HCT116 (cell line): ENCODE measurements around the gene DCAF4L1. TPM values are rescaled to one million over a fixed set of nuclear protein-coding genes. Genes with fewer than 3 reads are reported as not detected.

Experiments
- ATAC-seq: fragments of 200-7000 bp; cut with Tn5 transposase; 2 replicates; pipeline ENCODE4 v1.9.1; 2020; ENCODE audit warnings: mild to moderate bottlenecking, moderate library complexity
- BruUV-seq: library from RNA; stranded (reverse); fragments of 400-500 nt; replicated peaks from 2 replicates; lab custom pipeline; 2021; lab: Mats Ljungman, UMichigan
- CTCF ChIA-PET: fragments of 300-600 bp; sonication (Branson Sonifier 250); formaldehyde crosslinking; loops from one replicate; lab custom pipeline; 2021; ENCODE audit warnings: antibody characterized with exemption; lab: Charles Lee
- POLR2A ChIA-PET: fragments of 300-600, 350-600 bp; sonication (Branson Sonifier 250); formaldehyde crosslinking; loops from one replicate; lab custom pipeline; 2021; ENCODE audit warnings: antibody characterized with exemption; lab: Charles Lee
- RAD21 ChIA-PET, 2 experiments: fragments of 300-600 bp; sonication (Branson Sonifier 250); formaldehyde crosslinking; loops; one replicate each; lab custom pipeline; 2023; ENCODE audit warnings: low total read pairs in 2 of 2; ENCODE audit not compliant: uncharacterized antibody in 2 of 2, unreplicated experiment in 2 of 2, low non-redundant PET in 1 of 2; lab: Charles Lee
- DNase-seq: peaks from one replicate; pipeline ENCODE4 v3.0.0-alpha.2; 2010; ENCODE audit warnings: low read depth, low spot score
- H2AFZ ChIP-seq: fragments of 200-600 bp; shearing (Covaris generic), sonication (generic); 2 replicates; pipeline ENCODE4 v1.6.1; 2017; ENCODE audit warnings: low read depth, mixed run types, mixed read lengths, antibody characterized with exemption, low read length; ENCODE audit not compliant: poor library complexity, severe bottlenecking
- H3K27ac ChIP-seq: 2 replicates; pipeline ENCODE4 v1.5.1; 2012; ENCODE audit warnings: low read depth, low read length
- H3K27me3 ChIP-seq: fragments of 200-600 bp; sonication (generic); 2 replicates; pipeline ENCODE4 v1.6.1; 2016; ENCODE audit warnings: mixed run types, low read length, mixed read lengths; ENCODE audit not compliant: insufficient read depth
- H3K36me3 ChIP-seq, 2 experiments: fragments of 200-500 bp in 1 of 2; fragments of 200-600 bp in 1 of 2; sonication (Bioruptor generic) in 1 of 2; sonication (generic) in 1 of 2; 2 replicates each; pipeline versions ENCODE4 v1.5.1 to v1.6.1; 2014 to 2016; ENCODE audit warnings: low read length in 2 of 2, inconsistent platforms in 1 of 2, mixed read lengths in 1 of 2, mixed run types in 1 of 2; ENCODE audit not compliant: insufficient read depth in 2 of 2, control insufficient read depth in 1 of 2
- H3K4me1 ChIP-seq, 2 experiments: fragments of 200-600 bp in 1 of 2; sonication (generic) in 1 of 2; 2 replicates each; pipeline versions ENCODE4 v1.5.1 to v1.6.1; 2012 to 2017; ENCODE audit warnings: low read length in 2 of 2, inconsistent platforms in 1 of 2, mild to moderate bottlenecking in 1 of 2, mixed read lengths in 1 of 2, mixed run types in 1 of 2, moderate library complexity in 1 of 2; ENCODE audit not compliant: insufficient read depth in 2 of 2, control insufficient read depth in 1 of 2
- H3K4me2 ChIP-seq: fragments of 200-600 bp; sonication (generic); 2 replicates; pipeline ENCODE4 v1.6.1; 2017; ENCODE audit warnings: mixed run types, low read length, mixed read lengths
- H3K4me3 ChIP-seq, 2 experiments: fragments of 200-600 bp in 1 of 2; sonication (generic) in 1 of 2; replicated peaks in 1 of 2; 2 replicates each; pipeline ENCODE4 v1.5.1; 2011 to 2016; ENCODE audit warnings: low read length in 2 of 2, control low read depth in 1 of 2, low read depth in 1 of 2, mild to moderate bottlenecking in 1 of 2, mixed read lengths in 1 of 2, mixed run types in 1 of 2
- H3K79me2 ChIP-seq: fragments of 200-600 bp; sonication (generic); 2 replicates; pipeline ENCODE4 v1.6.1; 2017; ENCODE audit warnings: mild to moderate bottlenecking, mixed run types, low read length, moderate library complexity, mixed read lengths; ENCODE audit not compliant: insufficient read depth
- H3K9ac ChIP-seq: fragments of 200-600 bp; sonication (generic); 2 replicates; pipeline ENCODE4 v1.6.1; 2016; ENCODE audit warnings: low read length, mixed read lengths
- H3K9me2 ChIP-seq: fragments of 200-600 bp; sonication (generic), shearing (Covaris generic); 2 replicates; pipeline ENCODE4 v1.6.1; 2017; ENCODE audit warnings: mixed run types, mild to moderate bottlenecking, moderate library complexity; ENCODE audit not compliant: insufficient read depth
- H3K9me3 ChIP-seq, 2 experiments: fragments of 200-500 bp in 1 of 2; fragments of 200-600 bp in 1 of 2; sonication (Bioruptor generic) in 1 of 2; sonication (generic) in 1 of 2; 2 replicates each; pipeline ENCODE4 v1.6.1; 2014 to 2017; ENCODE audit warnings: low read length in 2 of 2, mixed read lengths in 2 of 2, inconsistent platforms in 1 of 2, low read depth in 1 of 2, mild to moderate bottlenecking in 1 of 2, mixed run types in 1 of 2, moderate library complexity in 1 of 2; ENCODE audit not compliant: control insufficient read depth in 1 of 2, insufficient read depth in 1 of 2
- H4K20me1 ChIP-seq: fragments of 200-600 bp; sonication (generic), shearing (Covaris generic); 2 replicates; pipeline ENCODE4 v1.6.1; 2017; ENCODE audit warnings: mixed run types, mild to moderate bottlenecking, moderate library complexity; ENCODE audit not compliant: insufficient read depth
- CBX3 ChIP-seq: IDR thresholded peaks from 2 replicates; pipeline ENCODE4 v1.6.1; 2012; ENCODE audit warnings: low read depth
- EGR1 ChIP-seq: IDR thresholded peaks from 2 replicates; pipeline ENCODE4 v1.6.1; 2012; ENCODE audit warnings: low read depth
- ELF1 ChIP-seq: IDR thresholded peaks from 2 replicates; pipeline ENCODE4 v1.6.1; 2012; ENCODE audit warnings: low read depth, borderline replicate concordance
- EZH2 ChIP-seq: fragments of 200-600 bp; sonication (generic); IDR thresholded peaks from 2 replicates; pipeline ENCODE4 v1.6.1; 2017; ENCODE audit warnings: antibody characterized with exemption, mixed run types
- EZH2phosphoT487 ChIP-seq: fragments of 200-600 bp; IDR thresholded peaks from 2 replicates; pipeline ENCODE4 v1.6.1; 2018; ENCODE audit warnings: antibody characterized with exemption, borderline replicate concordance
- FOSL1 ChIP-seq: IDR thresholded peaks from 2 replicates; pipeline ENCODE4 v1.6.1; 2012; ENCODE audit warnings: low read depth
- JUND ChIP-seq: IDR thresholded peaks from 2 replicates; pipeline ENCODE4 v1.6.1; 2012
- POLR2A ChIP-seq: IDR thresholded peaks from 2 replicates; pipeline ENCODE4 v1.7.0; 2011; ENCODE audit warnings: borderline replicate concordance; ENCODE audit not compliant: insufficient read depth, insufficient read length; ENCODE audit errors: extremely low read depth
- POLR2AphosphoS5 ChIP-seq: IDR thresholded peaks from 2 replicates; pipeline ENCODE4 v1.6.1; 2011; ENCODE audit warnings: mild to moderate bottlenecking, low read depth, low read length, moderate library complexity
- RAD21 ChIP-seq: IDR thresholded peaks from 2 replicates; pipeline ENCODE4 v1.6.1; 2012; ENCODE audit warnings: low read depth, mild to moderate bottlenecking
- SIN3A ChIP-seq: IDR thresholded peaks from 2 replicates; pipeline ENCODE4 v1.6.1; 2012; ENCODE audit warnings: low read depth
- SP1 ChIP-seq: IDR thresholded peaks from 2 replicates; pipeline ENCODE4 v1.6.1; 2012; ENCODE audit warnings: low read depth
- SRF ChIP-seq: IDR thresholded peaks from 2 replicates; pipeline ENCODE4 v1.6.1; 2012; ENCODE audit warnings: low read depth
- TCF7L2 ChIP-seq: IDR thresholded peaks from 2 replicates; pipeline ENCODE4 v1.7.0; 2011; ENCODE audit warnings: borderline replicate concordance, inconsistent platforms; ENCODE audit not compliant: insufficient read depth, insufficient read length; ENCODE audit errors: extremely low read depth
- YY1 ChIP-seq: IDR thresholded peaks from 2 replicates; pipeline ENCODE4 v1.6.1; 2011; ENCODE audit warnings: low read length, low read depth, moderate library complexity, mild to moderate bottlenecking; ENCODE audit not compliant: insufficient replicate concordance; ENCODE audit errors: extremely low read depth
- ZNF274 ChIP-seq: fragments of 200-500 bp; sonication (Bioruptor generic); IDR thresholded peaks from 2 replicates; pipeline ENCODE4 v1.6.1; 2014; ENCODE audit warnings: mild to moderate bottlenecking, low read depth, low read length, inconsistent platforms
- intact Hi-C: fragments of 100-400 bp; cut with micrococcal nuclease; formaldehyde crosslinking; loops from 2 replicates; pipeline ENCODE4 v1.10.0; 2022
- total RNA-seq: library from RNA; stranded (reverse); gene quantifications from one replicate; pipeline ENCODE4 v1.2.1, GENCODE V29; 2021; ENCODE audit not compliant: unreplicated experiment
- TF ChIP-seq, protein P1 (sequence below): IDR thresholded peaks from 2 replicates; pipeline ENCODE4 v1.6.1; 2012
- TF ChIP-seq, protein P2 (sequence below): IDR thresholded peaks from 2 replicates; pipeline ENCODE4 v1.6.1; 2012
- TF ChIP-seq, protein P3 (sequence below), 3 experiments: fragments of 200-600 bp in 1 of 3; sonication (generic) in 1 of 3; IDR thresholded peaks in 2 of 3; conservative IDR thresholded peaks in 1 of 3; 2 replicates each; pipeline ENCODE4 v1.5.1; 2012 to 2017; ENCODE audit warnings: low read depth in 2 of 3, low read length in 2 of 3, antibody characterized with exemption in 1 of 3, borderline replicate concordance in 1 of 3, control low read depth in 1 of 3, mild to moderate bottlenecking in 1 of 3, mixed read lengths in 1 of 3, mixed run types in 1 of 3, moderate library complexity in 1 of 3; ENCODE audit not compliant: insufficient read depth in 1 of 3
- TF ChIP-seq, protein P4 (sequence below): IDR thresholded peaks from 2 replicates; pipeline ENCODE4 v1.6.1; 2011; ENCODE audit warnings: mild to moderate bottlenecking, low read length, moderate library complexity; ENCODE audit not compliant: insufficient replicate concordance; ENCODE audit errors: extremely low read depth

The DCAF4L1 gene
- total RNA-seq, 1 experiment from 2014 or later, result 0.39 TPM

DNA sequence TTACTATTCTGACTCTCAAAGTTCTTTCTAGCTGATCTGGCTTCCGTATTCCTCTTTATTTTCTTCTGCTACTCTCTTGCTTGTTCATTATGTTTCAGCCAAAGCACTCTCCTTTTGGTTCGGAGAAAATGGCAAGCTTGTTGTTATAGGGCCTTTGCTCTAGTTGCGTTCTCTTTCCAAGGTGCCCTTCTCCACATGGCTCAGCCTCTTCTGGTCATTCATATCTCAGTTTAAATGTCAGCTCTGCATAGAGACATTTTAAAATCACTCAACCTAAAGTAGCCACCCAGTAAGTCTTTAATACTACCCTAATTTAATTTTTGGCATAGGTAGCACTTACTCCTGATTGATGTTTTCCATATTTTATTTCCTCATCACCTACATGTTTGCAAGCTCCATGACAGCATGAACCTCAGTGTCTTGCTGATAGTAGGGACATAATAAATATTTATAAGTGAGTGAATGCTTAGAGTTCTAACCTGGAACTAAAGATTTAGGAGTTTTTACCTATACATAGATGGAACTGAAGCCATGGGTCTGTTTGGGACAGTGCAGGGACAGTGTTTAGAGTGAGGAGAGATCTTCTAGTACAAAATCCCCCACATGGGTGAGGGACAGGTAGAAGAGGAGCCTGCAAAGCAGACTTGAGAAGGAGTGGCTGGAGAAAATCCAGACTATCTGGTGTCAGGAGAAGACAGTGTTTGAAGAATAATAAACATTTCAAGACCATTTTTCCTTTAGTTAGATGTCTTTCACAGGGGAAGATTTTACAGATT, 26.6 kb downstream of the DCAF4L1 start (continued):
- TF ChIP-seq SRF, result no peak
- TF ChIP-seq EZH2, result no peak
- no peak for TF ChIP-seq CBX3
- TF ChIP-seq SP1, result no peak
- TF ChIP-seq, protein P1, sequence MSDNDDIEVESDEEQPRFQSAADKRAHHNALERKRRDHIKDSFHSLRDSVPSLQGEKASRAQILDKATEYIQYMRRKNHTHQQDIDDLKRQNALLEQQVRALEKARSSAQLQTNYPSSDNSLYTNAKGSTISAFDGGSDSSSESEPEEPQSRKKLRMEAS, result no peak
- TF ChIP-seq, protein P2, sequence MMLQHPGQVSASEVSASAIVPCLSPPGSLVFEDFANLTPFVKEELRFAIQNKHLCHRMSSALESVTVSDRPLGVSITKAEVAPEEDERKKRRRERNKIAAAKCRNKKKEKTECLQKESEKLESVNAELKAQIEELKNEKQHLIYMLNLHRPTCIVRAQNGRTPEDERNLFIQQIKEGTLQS, result no peak
- TF ChIP-seq TCF7L2, result no peak
- TF ChIP-seq SIN3A, result no peak
- no peak for TF ChIP-seq FOSL1
- no peak for TF ChIP-seq ELF1

DNA sequence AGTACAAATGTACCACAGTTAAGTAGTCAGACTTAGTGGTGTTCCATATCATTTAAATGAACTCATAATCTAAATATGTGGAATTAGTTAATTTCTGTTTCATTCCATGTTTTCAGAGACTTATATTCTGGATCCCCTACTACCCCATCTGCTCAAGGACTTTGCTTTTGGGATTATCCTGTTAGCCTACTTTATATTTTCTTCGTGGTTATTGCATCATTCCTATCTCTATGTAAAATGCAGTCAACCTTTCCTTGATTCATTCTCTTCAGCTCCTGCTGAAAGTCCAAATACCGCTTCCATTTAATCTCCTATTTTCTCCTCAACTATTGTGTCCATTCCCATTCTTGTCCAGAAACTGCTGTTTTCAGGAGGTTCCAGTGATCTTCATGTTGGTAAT, 33.9 kb downstream of the DCAF4L1 start:
- Histone ChIP-seq H3K4me2 (no peak overlapping the region), H3K9me3 (no peaks in the 10 kb centered on the region), H3K36me3 (no peaks in the 10 kb centered on the region), H3K79me2 (peaks cover 10% of the 10 kb centered on the region), H3K27ac (no peak overlapping the region), H4K20me1 (no peaks in the 10 kb centered on the region), H3K9me2 (no peaks in the 10 kb centered on the region), H2AFZ (no peak overlapping the region), H3K4me3 (no peak overlapping the region), H3K4me1 (no peaks in the 10 kb centered on the region), H3K9ac (no peak overlapping the region), H3K27me3 (no peaks in the 10 kb centered on the region)
- ATAC-seq (no peak), DNase-seq (no peak)
- RAD21 ChIA-PET, result no interaction called here
- no TSS peak for BruUV-seq
- intact Hi-C loops, result no loop called here
- CTCF ChIA-PET, result no interaction called here
- POLR2A ChIA-PET, result no interaction called here
- TF ChIP-seq POLR2A (no peak), CBX3 (no peak), SP1 (no peak), EZH2phosphoT487 (no peak), SIN3A (no peak), TCF7L2 (no peak), JUND (no peak), YY1 (no peak), EZH2 (no peak), RAD21 (no peak), POLR2AphosphoS5 (no peak), SRF (no peak), ZNF274 (no peak), EGR1 (no peak)
- TF ChIP-seq, protein P3, sequence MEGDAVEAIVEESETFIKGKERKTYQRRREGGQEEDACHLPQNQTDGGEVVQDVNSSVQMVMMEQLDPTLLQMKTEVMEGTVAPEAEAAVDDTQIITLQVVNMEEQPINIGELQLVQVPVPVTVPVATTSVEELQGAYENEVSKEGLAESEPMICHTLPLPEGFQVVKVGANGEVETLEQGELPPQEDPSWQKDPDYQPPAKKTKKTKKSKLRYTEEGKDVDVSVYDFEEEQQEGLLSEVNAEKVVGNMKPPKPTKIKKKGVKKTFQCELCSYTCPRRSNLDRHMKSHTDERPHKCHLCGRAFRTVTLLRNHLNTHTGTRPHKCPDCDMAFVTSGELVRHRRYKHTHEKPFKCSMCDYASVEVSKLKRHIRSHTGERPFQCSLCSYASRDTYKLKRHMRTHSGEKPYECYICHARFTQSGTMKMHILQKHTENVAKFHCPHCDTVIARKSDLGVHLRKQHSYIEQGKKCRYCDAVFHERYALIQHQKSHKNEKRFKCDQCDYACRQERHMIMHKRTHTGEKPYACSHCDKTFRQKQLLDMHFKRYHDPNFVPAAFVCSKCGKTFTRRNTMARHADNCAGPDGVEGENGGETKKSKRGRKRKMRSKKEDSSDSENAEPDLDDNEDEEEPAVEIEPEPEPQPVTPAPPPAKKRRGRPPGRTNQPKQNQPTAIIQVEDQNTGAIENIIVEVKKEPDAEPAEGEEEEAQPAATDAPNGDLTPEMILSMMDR (IDR thresholded peaks at IDR 0.05 in 2 of 3, conservative IDR thresholded peaks at IDR 0.05 in 1 of 3; ENCODE audit: borderline replicate concordance in 1 of 3, insufficient read depth in 1 of 3, low read depth in 2 of 3, low read length in 2 of 3), result no peak
- TF ChIP-seq, protein P4, sequence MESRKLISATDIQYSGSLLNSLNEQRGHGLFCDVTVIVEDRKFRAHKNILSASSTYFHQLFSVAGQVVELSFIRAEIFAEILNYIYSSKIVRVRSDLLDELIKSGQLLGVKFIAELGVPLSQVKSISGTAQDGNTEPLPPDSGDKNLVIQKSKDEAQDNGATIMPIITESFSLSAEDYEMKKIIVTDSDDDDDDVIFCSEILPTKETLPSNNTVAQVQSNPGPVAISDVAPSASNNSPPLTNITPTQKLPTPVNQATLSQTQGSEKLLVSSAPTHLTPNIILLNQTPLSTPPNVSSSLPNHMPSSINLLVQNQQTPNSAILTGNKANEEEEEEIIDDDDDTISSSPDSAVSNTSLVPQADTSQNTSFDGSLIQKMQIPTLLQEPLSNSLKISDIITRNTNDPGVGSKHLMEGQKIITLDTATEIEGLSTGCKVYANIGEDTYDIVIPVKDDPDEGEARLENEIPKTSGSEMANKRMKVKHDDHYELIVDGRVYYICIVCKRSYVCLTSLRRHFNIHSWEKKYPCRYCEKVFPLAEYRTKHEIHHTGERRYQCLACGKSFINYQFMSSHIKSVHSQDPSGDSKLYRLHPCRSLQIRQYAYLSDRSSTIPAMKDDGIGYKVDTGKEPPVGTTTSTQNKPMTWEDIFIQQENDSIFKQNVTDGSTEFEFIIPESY, result no peak
- TF ChIP-seq, protein P2, result no peak
- TF ChIP-seq, protein P1, result no peak
